ENCODE measurements around the gene ADAMTSL4. TPM values are rescaled to one million over a fixed set of nuclear protein-coding genes. Genes with fewer than 3 reads are reported as not detected.
A peak's percentile ranks its signal among the peaks of the same experiment; 100 is the strongest.

ADAMTSL4 gene
- total and polyA plus RNA-seq, 2 donors (not counting 3 experiments of a cell fraction or from before 2014, with no cell fraction given), result 0.73 to 1.0 TPM

GRCh38 chr1:150555198-150555970 lies 6.2 kb downstream of the ADAMTSL4 start:
- Histone ChIP-seq H3K9me3 (replicated peaks; ENCODE audit: control insufficient read depth, insufficient read depth, low read length) (no peaks in the 10 kb centered on the region), H3K27me3 (ENCODE audit: control insufficient read depth in 2 of 2, insufficient read depth in 2 of 2, low read length in 2 of 2) (no peaks in the 10 kb centered on the region), H3K4me3 (replicated peaks in 1 of 3; ENCODE audit: insufficient read depth in 1 of 3, low read depth in 1 of 3, low read length in 3 of 3) (no peak overlapping the region), H2AFZ (ENCODE audit: low read depth, low read length) (no peak overlapping the region), H3K79me2 (ENCODE audit: control insufficient read depth, insufficient read depth, low read length) (peaks cover 4% of the 10 kb centered on the region), H4K20me1 (replicated peaks; ENCODE audit: control insufficient read depth, extremely low read depth, insufficient read depth, low read length) (no peaks in the 10 kb centered on the region), H3K9me1 (replicated peaks; ENCODE audit: control insufficient read depth, extremely low read depth, insufficient read depth, low read length) (no peaks in the 10 kb centered on the region), H3K4me2 (ENCODE audit: insufficient read depth, low read length) (no peak overlapping the region), H3K4me1 (ENCODE audit: control insufficient read depth, extremely low read depth, insufficient read depth, low read length) (peaks cover 34% of the 10 kb centered on the region), H3K36me3 (ENCODE audit: control insufficient read depth in 2 of 2, extremely low read depth in 1 of 2, insufficient read depth in 2 of 2, low read length in 2 of 2) (peaks cover 0 to 4% of the 10 kb centered on the region in 2 experiments), H3K9ac (replicated peaks; ENCODE audit: extremely low read depth, insufficient read depth, low read length) (no peak overlapping the region), H3K27ac (ENCODE audit: insufficient read depth, low read depth, low read length) (no peak overlapping the region)
- ChIA-PET CTCF (no interaction called here), POLR2A (interaction anchor here (0.7 kb wide), 1 partner anchor 22 kb away, joined by 3 read pairs; no protein-coding TSS in a partner anchor)
- intact Hi-C loops (cut with micrococcal nuclease) (no loop called here), dilution Hi-C loops (cut with MboI; ENCODE audit: extremely low pct_ligation_motif_present, low sequenced_read_pairs) (no loop called here)
- no TSS peak for BruUV-seq (replicated peaks)
- FAIRE-seq (no peak), DNase-seq (ENCODE audit: low read depth, low spot score) (no peak)
- TF ChIP-seq POLR2A (IDR thresholded peaks at IDR 0.05; ENCODE audit: low read depth, low read length) (peak; percentile 34), CTCF (IDR thresholded peaks at IDR 0.05; ENCODE audit: extremely low read depth in 1 of 2, insufficient read depth in 1 of 2, low read depth in 1 of 2, low read length in 2 of 2) (no peak), EZH2 (IDR thresholded peaks at IDR 0.05; ENCODE audit: borderline replicate concordance, low read depth, low read length, severe bottlenecking) (no peak), MAX (IDR thresholded peaks at IDR 0.05; ENCODE audit: insufficient read depth, insufficient read length) (peak; percentile 76), JUN (IDR thresholded peaks at IDR 0.05; ENCODE audit: borderline replicate concordance, insufficient read depth, insufficient read length, low read depth) (no peak), GATA2 (IDR thresholded peaks at IDR 0.05; ENCODE audit: insufficient read depth, insufficient read length, low read depth, low read length) (no peak), POLR2AphosphoS5 (IDR thresholded peaks at IDR 0.05; ENCODE audit: insufficient read depth, low read depth, low read length) (peak; percentile 1), FOS (IDR thresholded peaks at IDR 0.05; ENCODE audit: borderline replicate concordance, insufficient read depth, low read length) (no peak), MYC (IDR thresholded peaks at IDR 0.05; ENCODE audit: low read depth, low read length) (no peak)
